Hepatocyte (in vitro differentiated cells): ENCODE measurements around the gene NEK1.

Source experiments
- CTCF ChIP-seq: fragments of 200-600 bp; sonication (generic); IDR thresholded peaks from 2 replicates; pipeline ENCODE4 v1.5.1; 2016; ENCODE audit warnings: antibody characterized with exemption, mild to moderate bottlenecking; ENCODE audit not compliant: poor library complexity
- EZH2 ChIP-seq: fragments of 200-600 bp; sonication (generic); IDR thresholded peaks from 2 replicates; pipeline ENCODE4 v1.6.1; 2016; ENCODE audit warnings: antibody characterized with exemption, mild to moderate bottlenecking, borderline replicate concordance

DNA sequence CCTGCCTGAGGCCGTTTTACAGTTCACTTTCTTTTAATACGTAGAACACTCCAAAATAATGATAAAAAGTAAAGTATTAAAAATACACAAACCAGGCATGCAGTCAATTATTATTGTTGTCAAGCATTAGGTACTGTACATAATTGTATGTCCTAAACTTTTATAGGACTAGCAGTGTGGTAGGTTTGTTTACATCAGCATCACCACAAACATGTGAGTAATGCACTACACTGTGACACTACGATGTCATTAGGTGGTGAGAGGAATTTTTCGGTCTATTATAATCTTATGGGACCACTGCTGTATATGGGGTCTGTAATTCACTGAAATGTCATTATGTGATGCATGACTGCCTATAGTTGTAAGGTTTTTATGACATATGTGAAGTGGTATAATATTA lies 192.1 kb downstream of the NEK1 start:
- TF ChIP-seq EZH2, result no peak
- no peak for TF ChIP-seq CTCF
